ENCODE data around the gene INSL3.

Gene INSL3

GRCh38 chr19:17865364-17866311 is 44.3 kb upstream of the INSL3 start:
- TF ChIP-seq, protein P1, sequence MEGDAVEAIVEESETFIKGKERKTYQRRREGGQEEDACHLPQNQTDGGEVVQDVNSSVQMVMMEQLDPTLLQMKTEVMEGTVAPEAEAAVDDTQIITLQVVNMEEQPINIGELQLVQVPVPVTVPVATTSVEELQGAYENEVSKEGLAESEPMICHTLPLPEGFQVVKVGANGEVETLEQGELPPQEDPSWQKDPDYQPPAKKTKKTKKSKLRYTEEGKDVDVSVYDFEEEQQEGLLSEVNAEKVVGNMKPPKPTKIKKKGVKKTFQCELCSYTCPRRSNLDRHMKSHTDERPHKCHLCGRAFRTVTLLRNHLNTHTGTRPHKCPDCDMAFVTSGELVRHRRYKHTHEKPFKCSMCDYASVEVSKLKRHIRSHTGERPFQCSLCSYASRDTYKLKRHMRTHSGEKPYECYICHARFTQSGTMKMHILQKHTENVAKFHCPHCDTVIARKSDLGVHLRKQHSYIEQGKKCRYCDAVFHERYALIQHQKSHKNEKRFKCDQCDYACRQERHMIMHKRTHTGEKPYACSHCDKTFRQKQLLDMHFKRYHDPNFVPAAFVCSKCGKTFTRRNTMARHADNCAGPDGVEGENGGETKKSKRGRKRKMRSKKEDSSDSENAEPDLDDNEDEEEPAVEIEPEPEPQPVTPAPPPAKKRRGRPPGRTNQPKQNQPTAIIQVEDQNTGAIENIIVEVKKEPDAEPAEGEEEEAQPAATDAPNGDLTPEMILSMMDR (IDR thresholded peaks at IDR 0.05), result no peak
- Histone ChIP-seq H3K36me3 (ENCODE audit: control insufficient read depth, insufficient read depth, low read length) (no peaks in the 10 kb centered on the region), H3K27me3 (ENCODE audit: control insufficient read depth, insufficient read depth, low read length) (no peaks in the 10 kb centered on the region), H3K9ac (no peak overlapping the region), H3K79me2 (peaks cover 8% of the 10 kb centered on the region), H3K4me3 (ENCODE audit: low read depth, low read length) (no peak overlapping the region), H3K9me3 (ENCODE audit: control insufficient read depth, low read length) (no peaks in the 10 kb centered on the region), H3K27ac (no peak overlapping the region), H2AFZ (no peak overlapping the region), H3K4me2 (ENCODE audit: low read length) (no peak overlapping the region), H3K4me1 (peaks cover 7% of the 10 kb centered on the region)

DNA sequence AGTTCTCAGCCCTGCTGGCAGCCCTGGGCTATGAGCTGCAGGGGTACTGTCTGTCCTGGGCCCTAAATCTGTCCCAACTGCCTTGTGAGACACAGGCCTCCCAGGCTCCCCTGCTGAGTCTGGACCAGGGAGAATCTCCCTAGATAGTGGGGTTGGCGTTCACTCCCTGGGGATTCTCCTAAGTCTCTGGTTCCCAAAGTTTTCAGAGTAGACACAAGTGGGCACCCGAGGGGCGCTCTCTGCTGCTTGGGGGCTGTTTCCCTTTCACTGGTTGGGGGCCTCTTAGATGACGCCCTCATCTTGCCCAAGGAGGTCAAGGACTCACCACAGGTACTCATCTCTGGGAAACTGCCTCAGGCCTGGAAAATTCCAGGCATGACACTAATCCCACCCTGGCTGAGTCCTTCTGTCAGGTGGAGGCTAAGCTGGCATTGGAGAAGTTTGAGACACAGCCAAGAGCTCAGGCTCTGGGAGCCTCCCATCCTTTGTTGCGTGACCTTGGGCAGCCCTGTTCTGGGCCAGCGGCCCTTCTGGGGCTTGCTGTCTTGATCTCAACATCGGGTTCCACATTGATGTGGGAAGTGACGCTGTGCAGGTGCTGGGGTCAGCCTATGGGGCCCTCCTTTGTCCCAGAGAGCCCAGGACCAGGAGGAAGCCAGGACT is 42.3 kb upstream of the INSL3 start:
- H3K36me3 ChIP-seq (ENCODE audit: control insufficient read depth, insufficient read depth, low read length), result no peaks in the 10 kb centered on the region
- peaks cover 7% of the 10 kb centered on the region for H3K4me1 ChIP-seq
- TF ChIP-seq, protein P1 (IDR thresholded peaks at IDR 0.05), result no peak
- H3K9ac ChIP-seq, result no peak overlapping the region
- no peak overlapping the region for H3K4me2 ChIP-seq (ENCODE audit: low read length)
- no peak overlapping the region for H3K4me3 ChIP-seq (ENCODE audit: low read depth, low read length)
- H3K9me3 ChIP-seq (ENCODE audit: control insufficient read depth, low read length), result no peaks in the 10 kb centered on the region
- peaks cover 18% of the 10 kb centered on the region for H3K79me2 ChIP-seq
- no peaks in the 10 kb centered on the region for H3K27me3 ChIP-seq (ENCODE audit: control insufficient read depth, insufficient read depth, low read length)
- no peak overlapping the region for H2AFZ ChIP-seq
- H3K27ac ChIP-seq, result peak overlapping the region; percentile 7

DNA sequence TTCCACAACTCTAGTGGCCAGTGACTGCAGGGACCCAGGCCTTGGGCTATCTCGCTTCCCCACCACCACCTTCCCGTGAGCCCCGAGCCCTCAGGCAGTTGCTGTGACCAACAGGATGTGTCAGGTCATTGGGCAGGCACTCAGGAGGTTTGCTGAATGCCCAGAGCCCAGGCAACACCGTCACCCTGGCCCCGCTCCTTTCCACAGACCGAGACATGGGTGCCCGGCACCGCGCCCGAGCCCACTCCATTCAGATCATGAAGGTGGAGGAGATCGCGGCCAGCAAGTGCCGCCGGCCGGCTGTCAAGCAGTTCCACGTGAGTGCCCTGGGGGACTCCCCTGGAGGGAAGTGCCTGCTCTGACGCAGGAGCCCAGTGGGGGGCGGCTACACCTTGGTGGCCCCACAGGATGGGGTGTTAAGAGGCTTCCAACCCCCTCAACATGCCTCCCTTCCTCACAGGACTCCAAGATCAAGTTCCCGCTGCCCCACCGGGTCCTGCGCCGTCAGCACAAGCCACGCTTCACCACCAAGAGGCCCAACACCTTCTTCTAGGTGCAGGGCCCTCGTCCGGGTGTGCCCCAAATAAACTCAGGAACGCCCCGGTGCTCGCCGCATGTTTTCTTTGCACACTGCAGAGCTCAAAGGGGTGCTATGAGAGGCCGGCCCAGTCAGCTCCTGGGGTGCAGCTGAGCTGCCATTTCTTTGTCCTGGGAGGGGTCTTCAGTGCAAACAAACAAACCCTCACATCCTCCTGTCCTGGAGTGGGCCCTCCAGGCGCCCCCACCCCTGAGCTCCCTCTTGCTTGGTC is 41.6 kb upstream of the INSL3 start:
- Histone ChIP-seq H2AFZ (no peak overlapping the region), H3K79me2 (peaks cover 18% of the 10 kb centered on the region), H3K4me2 (ENCODE audit: low read length) (no peak overlapping the region), H3K36me3 (ENCODE audit: control insufficient read depth, insufficient read depth, low read length) (no peaks in the 10 kb centered on the region), H3K4me3 (ENCODE audit: low read depth, low read length) (no peak overlapping the region), H3K9me3 (ENCODE audit: control insufficient read depth, low read length) (no peaks in the 10 kb centered on the region), H3K27me3 (ENCODE audit: control insufficient read depth, insufficient read depth, low read length) (no peaks in the 10 kb centered on the region), H3K9ac (no peak overlapping the region), H3K27ac (no peak overlapping the region), H3K4me1 (peaks cover 7% of the 10 kb centered on the region)
- TF ChIP-seq, protein P1 (IDR thresholded peaks at IDR 0.05), result no peak

- TF ChIP-seq, protein P1 (IDR thresholded peaks at IDR 0.05), result no peak
- H3K27ac ChIP-seq, result no peak overlapping the region
- H3K36me3 ChIP-seq (ENCODE audit: control insufficient read depth, insufficient read depth, low read length), result no peaks in the 10 kb centered on the region
- H3K4me3 ChIP-seq (ENCODE audit: low read depth, low read length), result no peak overlapping the region
- H3K4me1 ChIP-seq, result peaks cover 7% of the 10 kb centered on the region
- no peaks in the 10 kb centered on the region for H3K9me3 ChIP-seq (ENCODE audit: control insufficient read depth, low read length)
- H3K27me3 ChIP-seq (ENCODE audit: control insufficient read depth, insufficient read depth, low read length), result no peaks in the 10 kb centered on the region
- no peak overlapping the region for H3K4me2 ChIP-seq (ENCODE audit: low read length)
- H3K79me2 ChIP-seq, result peaks cover 18% of the 10 kb centered on the region
- H2AFZ ChIP-seq, result no peak overlapping the region
- no peak overlapping the region for H3K9ac ChIP-seq
Observed at GRCh38 chr19:17861542-17862402, 40.5 kb upstream of the INSL3 start.

Data from parathyroid adenoma (tissue), 2 donors.